Measurements from ENCODE around the gene PLPPR1.

GRCh38 chr9:101232405-101232977 is 204.0 kb downstream of the PLPPR1 start:
- TF ChIP-seq, protein P1, sequence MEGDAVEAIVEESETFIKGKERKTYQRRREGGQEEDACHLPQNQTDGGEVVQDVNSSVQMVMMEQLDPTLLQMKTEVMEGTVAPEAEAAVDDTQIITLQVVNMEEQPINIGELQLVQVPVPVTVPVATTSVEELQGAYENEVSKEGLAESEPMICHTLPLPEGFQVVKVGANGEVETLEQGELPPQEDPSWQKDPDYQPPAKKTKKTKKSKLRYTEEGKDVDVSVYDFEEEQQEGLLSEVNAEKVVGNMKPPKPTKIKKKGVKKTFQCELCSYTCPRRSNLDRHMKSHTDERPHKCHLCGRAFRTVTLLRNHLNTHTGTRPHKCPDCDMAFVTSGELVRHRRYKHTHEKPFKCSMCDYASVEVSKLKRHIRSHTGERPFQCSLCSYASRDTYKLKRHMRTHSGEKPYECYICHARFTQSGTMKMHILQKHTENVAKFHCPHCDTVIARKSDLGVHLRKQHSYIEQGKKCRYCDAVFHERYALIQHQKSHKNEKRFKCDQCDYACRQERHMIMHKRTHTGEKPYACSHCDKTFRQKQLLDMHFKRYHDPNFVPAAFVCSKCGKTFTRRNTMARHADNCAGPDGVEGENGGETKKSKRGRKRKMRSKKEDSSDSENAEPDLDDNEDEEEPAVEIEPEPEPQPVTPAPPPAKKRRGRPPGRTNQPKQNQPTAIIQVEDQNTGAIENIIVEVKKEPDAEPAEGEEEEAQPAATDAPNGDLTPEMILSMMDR (IDR thresholded peaks at IDR 0.05) = no peak
- no peak for TF ChIP-seq EZH2 (IDR thresholded peaks at IDR 0.05)

All from neural progenitor cell (in vitro differentiated cells).